Lung (tissue), 12 donors: ENCODE results near the gene POLD4. TPM values are rescaled to one million over a fixed set of nuclear protein-coding genes. Genes with fewer than 3 reads are reported as not detected.

Experiments used
- ATAC-seq: fragments of 200-7000 bp; cut with Tn5 transposase; one replicate; pipeline ENCODE4 v1.9.1; 2020; ENCODE audit warnings: moderate number of reproducible peaks; ENCODE audit not compliant: insufficient read depth, low FRiP score
- DNase-seq, 3 donors: peaks; one replicate each; pipeline ENCODE4 v3.0.0-alpha.2; 2013 to 2017
- H3K27ac ChIP-seq, 2 donors: one replicate each; pipeline ENCODE4 v1.5.1; 2013; ENCODE audit warnings: mild to moderate bottlenecking in 2 of 2, moderate library complexity in 2 of 2, control low read depth in 1 of 2, inconsistent platforms in 1 of 2, low read depth in 1 of 2, low read length in 1 of 2
- H3K27me3 ChIP-seq, 3 donors: one replicate each; pipeline ENCODE4 v1.5.1; 2013; ENCODE audit warnings: low read length in 2 of 3; ENCODE audit not compliant: control insufficient read depth in 3 of 3, insufficient read depth in 3 of 3
- H3K36me3 ChIP-seq, 4 donors: one replicate each; pipeline ENCODE4 v1.5.1; 2013; ENCODE audit warnings: low read length in 4 of 4, mild to moderate bottlenecking in 1 of 4, moderate library complexity in 1 of 4; ENCODE audit not compliant: control insufficient read depth in 4 of 4, insufficient read depth in 4 of 4
- H3K4me1 ChIP-seq, 5 donors: one replicate each; pipeline ENCODE4 v1.5.1; 2013; ENCODE audit warnings: low read length in 5 of 5, mild to moderate bottlenecking in 2 of 5, moderate library complexity in 1 of 5; ENCODE audit not compliant: control insufficient read depth in 5 of 5, insufficient read depth in 5 of 5
- H3K4me3 ChIP-seq: one replicate; pipeline ENCODE4 v1.5.1; 2013; ENCODE audit warnings: mild to moderate bottlenecking, control low read depth, moderate library complexity
- H3K9ac ChIP-seq, 2 donors: one replicate each; pipeline ENCODE4 v1.5.1; 2013; ENCODE audit warnings: low read length in 2 of 2, control low read depth in 1 of 2; ENCODE audit not compliant: insufficient read depth in 1 of 2
- H3K9me3 ChIP-seq, 4 donors: one replicate each; pipeline ENCODE4 v1.5.1; 2013; ENCODE audit warnings: low read length in 3 of 4, mild to moderate bottlenecking in 1 of 4, moderate library complexity in 1 of 4; ENCODE audit not compliant: control insufficient read depth in 4 of 4, insufficient read depth in 3 of 4
- WGBS, 2 donors: extraction: QIAGEN DNeasy Blood & Tissue Kit; methylation state at CpG; one replicate each; pipeline ENCODE4 v1.1.7; 2013; 5-methylcytosine and 5-hydroxymethylcytosine counted together
- polyA plus RNA-seq, 2 donors: library from polyadenylated mRNA; stranded (reverse); fragments of 200-250 nt; gene quantifications; one replicate each; pipeline ENCODE4 v1.2.1, GENCODE V29; 2013
- total RNA-seq, 2 donors: library from RNA; depleted of rRNA in 1 of 2; stranded (reverse); fragments of >200 nt in 1 of 2; gene quantifications; one replicate each; pipeline ENCODE4 v1.2.1, GENCODE V29; 2014 to 2021
- TF ChIP-seq, protein P1 (sequence below): IDR thresholded peaks from 2 replicates; pipeline ENCODE4 v1.5.1; 2012; ENCODE audit warnings: mild to moderate bottlenecking; ENCODE audit errors: control extremely low read depth, extremely low read depth
- donor health status: control.
- donor health status: control.
- donor health status: Bipolar disorder and iron deficiency.
- donor health status: healthy.
- donor health status: DM: yes; HTN: yes; CAD: no.

POLD4 gene
- total and polyA plus RNA-seq, 4 donors, result 27.4 to 183 (median 101) TPM

DNA sequence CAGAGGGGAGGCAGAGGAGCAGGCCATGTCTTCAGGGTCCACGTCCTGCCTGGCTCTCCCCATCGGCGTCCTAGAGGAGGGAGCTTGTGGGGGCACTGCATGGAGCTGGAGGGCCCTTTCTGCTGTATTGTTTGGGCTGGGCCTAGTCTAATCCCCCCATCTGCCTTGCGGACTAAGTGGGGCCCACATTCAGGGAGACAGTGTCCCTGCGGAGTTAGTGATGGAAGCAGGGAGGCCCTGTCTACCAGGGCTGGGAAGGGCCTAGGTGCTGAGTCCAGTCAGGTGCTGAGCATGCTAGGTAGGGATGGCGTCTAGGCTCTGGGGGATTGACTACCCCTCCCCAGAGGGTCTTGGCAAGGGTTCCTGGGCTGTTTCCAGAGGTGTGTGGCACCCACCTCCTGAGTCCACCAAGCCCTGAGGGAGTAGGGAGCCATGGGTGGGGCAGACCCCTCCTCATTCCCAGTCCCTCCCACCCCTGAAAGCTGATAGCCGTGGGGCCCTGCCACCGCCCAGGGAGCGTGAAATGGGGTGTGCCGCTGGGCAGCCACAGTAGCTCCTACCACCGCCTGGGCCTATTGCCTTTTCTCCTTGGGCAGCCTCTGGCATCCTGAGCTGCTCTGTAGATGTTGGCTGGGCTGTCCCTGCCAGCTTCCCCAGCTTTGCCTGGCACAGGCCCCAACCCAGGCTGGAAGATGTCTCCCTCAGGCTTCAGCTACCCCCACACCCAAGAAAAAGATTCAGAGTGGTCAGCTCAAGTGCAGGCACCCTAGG, 1.9 kb upstream of the POLD4 start:
- Histone ChIP-seq H3K9me3 (no peaks in the 10 kb centered on the region), H3K36me3 (peaks cover 0 to 3% (median 0%) of the 10 kb centered on the region in 4 donors), H3K4me1 (peaks cover 0 to 46% (median 19%) of the 10 kb centered on the region in 5 donors), H3K4me3 (no peak overlapping the region), H3K27ac (peak overlapping the region; percentile 76 to 97), H3K27me3 (no peaks in the 10 kb centered on the region), H3K9ac (no peak overlapping the region)
- DNase-seq (no peak), ATAC-seq (no peak)
- WGBS, 2 donors, result 79 to 98% methylated on average over 11 of the region's 11 CpGs
- TF ChIP-seq, protein P1, sequence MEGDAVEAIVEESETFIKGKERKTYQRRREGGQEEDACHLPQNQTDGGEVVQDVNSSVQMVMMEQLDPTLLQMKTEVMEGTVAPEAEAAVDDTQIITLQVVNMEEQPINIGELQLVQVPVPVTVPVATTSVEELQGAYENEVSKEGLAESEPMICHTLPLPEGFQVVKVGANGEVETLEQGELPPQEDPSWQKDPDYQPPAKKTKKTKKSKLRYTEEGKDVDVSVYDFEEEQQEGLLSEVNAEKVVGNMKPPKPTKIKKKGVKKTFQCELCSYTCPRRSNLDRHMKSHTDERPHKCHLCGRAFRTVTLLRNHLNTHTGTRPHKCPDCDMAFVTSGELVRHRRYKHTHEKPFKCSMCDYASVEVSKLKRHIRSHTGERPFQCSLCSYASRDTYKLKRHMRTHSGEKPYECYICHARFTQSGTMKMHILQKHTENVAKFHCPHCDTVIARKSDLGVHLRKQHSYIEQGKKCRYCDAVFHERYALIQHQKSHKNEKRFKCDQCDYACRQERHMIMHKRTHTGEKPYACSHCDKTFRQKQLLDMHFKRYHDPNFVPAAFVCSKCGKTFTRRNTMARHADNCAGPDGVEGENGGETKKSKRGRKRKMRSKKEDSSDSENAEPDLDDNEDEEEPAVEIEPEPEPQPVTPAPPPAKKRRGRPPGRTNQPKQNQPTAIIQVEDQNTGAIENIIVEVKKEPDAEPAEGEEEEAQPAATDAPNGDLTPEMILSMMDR, result no peak

DNA sequence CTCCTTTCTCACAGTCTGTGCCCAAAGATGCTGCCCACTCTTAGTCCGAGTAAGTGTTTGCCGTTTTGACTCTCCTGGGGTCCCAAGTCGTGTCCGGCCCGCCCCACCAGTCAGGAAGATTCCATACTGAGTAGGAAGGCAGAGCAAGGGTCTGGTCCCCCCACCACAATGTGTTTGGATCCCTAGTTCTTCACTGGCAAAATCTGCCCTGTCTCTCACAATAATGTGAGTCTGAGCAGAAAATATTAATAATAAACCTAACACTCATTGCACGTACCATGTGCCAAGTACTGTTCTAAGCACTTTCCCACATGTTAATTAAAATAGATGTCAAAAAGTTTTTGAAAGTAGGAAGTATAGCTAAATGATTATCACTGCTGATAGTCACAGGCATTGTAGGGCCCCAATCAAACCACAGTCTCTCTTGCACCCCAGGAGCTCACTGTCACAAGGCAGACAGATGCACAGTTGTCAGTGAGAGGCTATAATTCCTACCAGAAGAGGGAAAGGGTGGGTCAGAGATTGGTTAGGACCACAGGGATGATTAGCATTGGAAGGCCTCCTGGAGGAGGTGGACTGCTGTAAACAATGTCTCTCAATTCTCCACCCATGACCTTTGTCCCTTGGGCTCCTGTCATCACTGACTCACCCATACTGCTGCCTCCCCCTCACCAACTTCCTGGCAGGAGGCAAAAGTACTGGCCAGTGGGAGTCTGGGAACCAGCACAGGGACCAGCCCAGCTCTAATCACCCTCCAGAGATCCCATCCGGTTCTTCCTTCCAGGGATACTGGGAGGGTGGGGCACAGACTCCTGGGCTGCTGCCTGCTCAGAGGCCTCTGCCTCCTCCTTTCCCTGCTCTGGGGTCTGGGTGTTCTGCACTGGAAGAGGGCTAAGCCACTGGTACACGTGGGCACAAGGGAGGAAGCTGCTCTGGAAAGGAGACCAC, 1.0 kb upstream of the POLD4 start:
- TF ChIP-seq, protein P1, result no peak
- peaks cover 0 to 46% (median 19%) of the 10 kb centered on the region in 5 donors for H3K4me1 ChIP-seq
- no peak overlapping the region for H3K4me3 ChIP-seq
- no peaks in the 10 kb centered on the region for H3K27me3 ChIP-seq
- no peaks in the 10 kb centered on the region for H3K9me3 ChIP-seq
- peak; percentile 27 for ATAC-seq
- WGBS, 2 donors, result 30 to 48% methylated on average over 8 of the region's 8 CpGs
- H3K9ac ChIP-seq, result peak overlapping the region in 1 of 2 donors; percentile 46
- H3K27ac ChIP-seq, result peak overlapping the region; percentile 94 to 97
- peaks cover 0 to 3% (median 0%) of the 10 kb centered on the region in 4 donors for H3K36me3 ChIP-seq
- peak in 1 of 3 donors; percentile 42 for DNase-seq

DNA sequence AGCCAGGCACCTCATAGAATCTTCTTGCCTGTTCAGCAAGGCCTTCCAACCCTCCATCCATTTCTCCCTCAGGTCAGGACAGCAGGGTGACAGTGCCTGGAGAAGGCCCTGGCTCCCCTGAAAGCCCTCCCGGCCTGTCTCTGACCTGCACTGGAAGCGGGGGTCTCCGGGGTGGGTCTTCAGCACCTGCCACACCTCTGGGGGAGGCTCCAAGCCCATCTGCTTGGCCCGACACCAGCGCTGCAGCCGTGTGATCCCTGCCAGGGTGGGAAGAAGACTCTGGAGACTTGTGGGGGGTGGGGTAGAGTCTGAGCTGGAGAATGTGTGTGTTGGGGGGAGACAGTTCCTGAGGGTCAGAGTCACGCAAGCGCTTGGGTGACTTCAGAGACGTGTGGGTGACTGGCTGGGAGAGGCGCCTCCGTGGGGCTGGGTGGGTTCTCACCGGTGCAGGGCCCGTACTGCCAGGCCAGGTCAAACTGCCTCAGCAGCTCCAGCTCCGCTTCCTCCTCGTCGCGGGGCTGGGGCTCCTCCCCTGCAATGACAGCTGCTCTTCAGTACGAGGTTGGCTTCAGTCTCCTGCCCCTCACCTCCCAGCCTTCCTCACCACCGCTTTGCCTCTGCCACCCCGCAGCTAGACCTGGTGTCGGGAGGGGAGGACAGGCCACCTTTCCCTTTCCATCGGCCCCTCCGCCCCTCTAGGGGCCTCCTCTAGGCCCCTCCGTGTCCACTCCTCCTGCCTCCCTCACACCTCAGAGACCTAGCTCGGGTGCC, 615 bp downstream of the POLD4 start:
- Histone ChIP-seq H3K4me1 (peaks cover 0 to 37% (median 15%) of the 10 kb centered on the region in 5 donors), H3K9ac (peak overlapping the region; percentile 50 to 65), H3K36me3 (peaks cover 0 to 5% (median 0%) of the 10 kb centered on the region in 4 donors), H3K27ac (peak overlapping the region; percentile 97 to 100), H3K9me3 (no peaks in the 10 kb centered on the region), H3K4me3 (peak overlapping the region; percentile 71), H3K27me3 (no peaks in the 10 kb centered on the region)
- 10 to 21% methylated on average over 22 to 25 of the region's 25 CpGs for WGBS, 2 donors
- ATAC-seq (peak; percentile 2), DNase-seq (no peak)
- TF ChIP-seq, protein P1, result no peak
